ENCODE results near the gene EPO.

- no peak for TF ChIP-seq CTCF (optimal IDR thresholded peaks at IDR 0.05 in 1 of 3, IDR thresholded peaks at IDR 0.05 in 1 of 3, conservative IDR thresholded peaks at IDR 0.05 in 1 of 3; ENCODE audit: extremely low read depth in 1 of 3, insufficient read depth in 2 of 3, low read length in 3 of 3)
- TF ChIP-seq EZH2 (IDR thresholded peaks at IDR 0.05; ENCODE audit: low read length), result no peak
These were observed 24.9 kb downstream of the EPO start for GRCh38 chr7:100745184-100745583.
